H54 (cell line): ENCODE data around the gene MCM5.
A peak's percentile ranks its signal among the peaks of the same experiment; 100 is the strongest.
"Not testable (repeated sequence)": the region's sequence is repeated elsewhere in the genome, so short reads cannot be mapped to it uniquely, and the experiment has no call there.

Experiments
- DNase-seq: peaks from one replicate; pipeline ENCODE4 v3.0.0; 2011; ENCODE audit warnings: low spot score, mixed read lengths; ENCODE audit not compliant: insufficient read length
- FAIRE-seq: peaks from 3 replicates; lab custom pipeline; 2011; peaks lifted over from hg19 to GRCh38; lab: Jason Lieb, UNC
- POLR2A ChIP-seq: IDR thresholded peaks from 2 replicates; pipeline ENCODE4 v1.6.1; 2011; ENCODE audit warnings: low read depth, mild to moderate bottlenecking, low read length

The MCM5 gene

GRCh38 chr22:35424761-35425160 lies 24.8 kb downstream of the MCM5 start:
- no peak for FAIRE-seq
- no peak for DNase-seq
- TF ChIP-seq POLR2A = no peak

- FAIRE-seq (no peak), DNase-seq (no peak)
- no peak for TF ChIP-seq POLR2A
These were observed 25.6 kb downstream of the MCM5 start for GRCh38 chr22:35425546-35425945.

- FAIRE-seq (peak; percentile 53), DNase-seq (no peak)
- no peak for TF ChIP-seq POLR2A
These were observed 26.2 kb downstream of the MCM5 start for GRCh38 chr22:35425971-35426800.

GRCh38 chr22:35426801-35427140 lies 26.8 kb downstream of the MCM5 start:
- DNase-seq (no peak), FAIRE-seq (no peak)
- no peak for TF ChIP-seq POLR2A

GRCh38 chr22:35430897-35431322 lies 31.0 kb downstream of the MCM5 start:
- FAIRE-seq = no peak
- no peak for TF ChIP-seq POLR2A

GRCh38 chr22:35431483-35432227 lies 31.7 kb downstream of the MCM5 start:
- TF ChIP-seq POLR2A = no peak
- DNase-seq = no peak
- no peak for FAIRE-seq

More at GRCh38 chr22:35430897-35431322, 31.0 kb downstream of the MCM5 start:
- DNase-seq = peak; percentile 75

- DNase-seq (no peak), FAIRE-seq (no peak)
- no peak for TF ChIP-seq POLR2A
These were observed 32.4 kb downstream of the MCM5 start for GRCh38 chr22:35432228-35432905.

GRCh38 chr22:35434061-35434710 lies 34.2 kb downstream of the MCM5 start:
- DNase-seq (no peak), FAIRE-seq (no peak)
- no peak for TF ChIP-seq POLR2A

- no peak for FAIRE-seq
- no peak for DNase-seq
- TF ChIP-seq POLR2A = no peak
These were observed 35.3 kb downstream of the MCM5 start for GRCh38 chr22:35435201-35435740.

GRCh38 chr22:35436421-35436820 lies 36.5 kb downstream of the MCM5 start:
- DNase-seq (no peak), FAIRE-seq (no peak)
- no peak for TF ChIP-seq POLR2A

GRCh38 chr22:35437049-35437448 lies 37.1 kb downstream of the MCM5 start:
- TF ChIP-seq POLR2A = no peak
- FAIRE-seq (no peak), DNase-seq (peak; percentile 44)

- not testable (repeated sequence) for DNase-seq, FAIRE-seq
These were observed 38.9 kb downstream of the MCM5 start for GRCh38 chr22:35438673-35439364.

GRCh38 chr22:35439365-35439717 lies 39.4 kb downstream of the MCM5 start:
- no peak for TF ChIP-seq POLR2A
- DNase-seq (no peak), FAIRE-seq (no peak)
